BLaER1 (cell line): ENCODE measurements around the gene PTPRN2.

Experiments used
- H3K27ac ChIP-seq: shearing (Covaris generic); formaldehyde crosslinking; 2 replicates; pipeline ENCODE4 v1.8.1; 2022
- H3K27me3 ChIP-seq: shearing (Covaris generic); formaldehyde crosslinking; 2 replicates; pipeline ENCODE4 v1.8.1; 2022
- H3K36me3 ChIP-seq: shearing (Covaris generic); formaldehyde crosslinking; 2 replicates; pipeline ENCODE4 v1.8.1; 2022
- H3K4me1 ChIP-seq: shearing (Covaris generic); formaldehyde crosslinking; 2 replicates; pipeline ENCODE4 v1.8.1; 2022
- H3K4me2 ChIP-seq: shearing (Covaris generic); formaldehyde crosslinking; 2 replicates; pipeline ENCODE4 v1.8.1; 2022
- H3K4me3 ChIP-seq: shearing (Covaris generic); formaldehyde crosslinking; 2 replicates; pipeline ENCODE4 v1.8.1; 2022
- H3K9ac ChIP-seq: shearing (Covaris generic); formaldehyde crosslinking; 2 replicates; pipeline ENCODE4 v1.8.1; 2022
- H3K9me3 ChIP-seq: shearing (Covaris generic); formaldehyde crosslinking; 2 replicates; pipeline ENCODE4 v1.8.1; 2022
- H4K20me1 ChIP-seq: shearing (Covaris generic); formaldehyde crosslinking; 2 replicates; pipeline ENCODE4 v1.8.1; 2022
- Cebpa-rat ChIP-seq: shearing (Covaris generic); IDR thresholded peaks from 2 replicates; pipeline ENCODE4 v1.8.1; 2022

PTPRN2 gene

DNA sequence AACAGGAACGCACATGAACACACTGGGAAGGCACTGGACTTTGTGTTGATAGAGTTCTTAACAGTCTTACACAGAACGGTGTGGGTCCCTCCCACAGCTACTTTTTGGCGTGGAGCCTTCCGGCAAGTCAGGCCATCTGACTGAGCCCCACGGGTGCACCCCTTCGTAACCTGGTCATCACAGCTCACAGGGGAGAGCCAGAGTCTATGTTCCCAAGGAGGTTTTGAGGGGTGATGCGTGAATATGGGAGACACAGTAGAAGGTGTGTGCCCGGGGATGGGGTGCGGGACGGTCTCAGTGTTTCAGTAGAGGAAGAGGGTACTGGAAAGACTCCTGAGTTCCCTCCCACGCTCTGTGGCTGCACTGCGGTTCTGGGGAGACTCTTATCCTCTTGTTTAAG, 959.2 kb downstream of the PTPRN2 start:
- H3K36me3 ChIP-seq: no peaks in the 10 kb centered on the region
- peak overlapping the region; percentile 86 for H3K4me2 ChIP-seq
- no peak for TF ChIP-seq Cebpa-rat
- H3K4me3 ChIP-seq: no peak overlapping the region
- no peak overlapping the region for H3K27ac ChIP-seq
- H3K4me1 ChIP-seq: peaks cover 44% of the 10 kb centered on the region
- H3K27me3 ChIP-seq: no peaks in the 10 kb centered on the region
- no peaks in the 10 kb centered on the region for H3K9me3 ChIP-seq
- peaks cover 4% of the 10 kb centered on the region; the same call in 1 of the 2 replicates for H4K20me1 ChIP-seq
- no peak overlapping the region for H3K9ac ChIP-seq

DNA sequence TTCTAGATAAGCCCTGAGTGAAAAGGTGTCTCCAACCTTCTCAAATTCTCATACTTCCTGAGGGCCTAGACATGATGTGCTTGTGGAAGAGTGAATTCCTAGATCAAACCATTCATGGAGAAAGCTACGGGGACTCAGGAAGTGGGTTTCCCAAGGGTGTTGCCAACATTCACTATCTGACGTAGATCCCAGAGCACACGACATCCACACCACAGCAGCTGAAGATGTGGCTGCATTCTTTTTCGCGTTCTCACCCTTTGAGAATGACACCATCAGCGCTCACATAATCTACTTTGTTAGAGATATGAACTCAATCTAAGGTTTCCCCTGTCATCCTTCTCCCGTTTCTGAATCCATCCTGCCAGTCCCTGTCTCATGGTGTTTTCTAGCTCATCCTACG, 960.0 kb downstream of the PTPRN2 start:
- Histone ChIP-seq H3K4me1 (peaks cover 47% of the 10 kb centered on the region), H3K4me3 (no peak overlapping the region), H3K9me3 (no peaks in the 10 kb centered on the region), H3K9ac (no peak overlapping the region), H4K20me1 (peaks cover 4% of the 10 kb centered on the region; the same call in 1 of the 2 replicates), H3K4me2 (peak overlapping the region; percentile 86), H3K36me3 (no peaks in the 10 kb centered on the region), H3K27me3 (no peaks in the 10 kb centered on the region), H3K27ac (no peak overlapping the region)
- no peak for TF ChIP-seq Cebpa-rat

DNA sequence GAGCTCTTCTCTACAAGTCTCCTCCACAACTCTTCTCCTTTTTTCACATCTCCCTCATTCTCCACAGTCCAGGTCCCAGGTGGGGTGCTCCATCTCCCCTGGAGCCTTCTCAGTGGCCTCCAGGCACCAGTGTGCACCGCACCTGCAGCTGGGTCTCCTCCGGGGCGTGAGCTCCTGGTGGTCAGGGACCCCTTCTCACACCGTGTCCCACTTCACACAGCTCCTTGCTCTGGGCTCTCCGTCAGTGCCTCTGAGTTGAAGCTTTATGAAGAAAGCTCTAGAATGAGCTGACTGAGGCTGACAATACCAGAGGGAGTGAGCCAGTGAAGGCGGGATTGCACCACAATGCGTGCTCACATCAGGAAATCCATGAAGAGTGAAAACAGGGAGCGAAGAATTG, 960.6 kb downstream of the PTPRN2 start:
- Histone ChIP-seq H3K27ac (no peak overlapping the region), H3K4me1 (peaks cover 53% of the 10 kb centered on the region), H3K4me3 (no peak overlapping the region), H3K27me3 (no peaks in the 10 kb centered on the region), H3K4me2 (peak overlapping the region; percentile 86), H3K9me3 (no peaks in the 10 kb centered on the region), H3K36me3 (no peaks in the 10 kb centered on the region), H4K20me1 (peaks cover 4% of the 10 kb centered on the region; the same call in 1 of the 2 replicates), H3K9ac (no peak overlapping the region)
- TF ChIP-seq Cebpa-rat: no peak

DNA sequence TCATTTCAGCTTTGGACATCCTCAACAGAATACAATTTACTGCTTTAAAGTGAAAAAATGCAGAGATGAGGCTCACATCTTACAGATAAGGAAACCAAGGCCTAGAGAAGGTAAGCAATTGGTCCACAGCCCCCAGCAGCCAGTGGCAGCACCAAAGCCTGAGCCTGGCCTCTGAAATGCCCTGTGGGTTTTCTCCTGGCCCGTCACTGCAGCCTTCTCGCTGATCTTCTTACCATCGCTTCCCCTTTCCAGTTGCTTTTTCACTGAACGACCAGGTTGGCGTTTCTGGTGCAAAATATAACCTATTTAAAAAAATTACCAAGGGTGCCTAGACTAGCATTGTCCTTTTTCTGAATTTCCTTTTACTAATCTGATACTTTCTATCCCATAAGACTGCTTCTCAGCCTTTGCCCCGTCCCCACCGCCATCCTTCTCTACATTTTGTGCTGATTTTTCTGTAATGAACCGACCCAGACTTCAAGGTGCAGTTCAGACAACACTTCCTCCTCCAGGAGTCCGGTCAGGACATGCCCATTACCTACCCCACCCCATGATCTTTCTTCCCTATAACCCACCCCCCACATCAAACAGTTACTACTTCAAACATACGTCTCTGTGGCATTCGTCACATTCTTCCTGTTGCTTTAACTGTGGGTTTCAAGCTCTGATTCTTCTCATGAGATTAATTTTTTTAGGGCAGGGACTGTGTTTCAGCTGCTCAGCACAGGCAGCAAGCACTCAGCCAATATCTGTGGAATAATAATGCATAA, 961.5 kb downstream of the PTPRN2 start:
- Histone ChIP-seq H3K4me1 (peaks cover 59% of the 10 kb centered on the region), H3K4me3 (no peak overlapping the region), H3K9ac (no peak overlapping the region), H3K4me2 (peak overlapping the region; percentile 86), H3K36me3 (no peaks in the 10 kb centered on the region), H3K27ac (no peak overlapping the region), H3K9me3 (no peaks in the 10 kb centered on the region), H4K20me1 (peaks cover 4% of the 10 kb centered on the region; the same call in 1 of the 2 replicates), H3K27me3 (no peaks in the 10 kb centered on the region)
- no peak for TF ChIP-seq Cebpa-rat

DNA sequence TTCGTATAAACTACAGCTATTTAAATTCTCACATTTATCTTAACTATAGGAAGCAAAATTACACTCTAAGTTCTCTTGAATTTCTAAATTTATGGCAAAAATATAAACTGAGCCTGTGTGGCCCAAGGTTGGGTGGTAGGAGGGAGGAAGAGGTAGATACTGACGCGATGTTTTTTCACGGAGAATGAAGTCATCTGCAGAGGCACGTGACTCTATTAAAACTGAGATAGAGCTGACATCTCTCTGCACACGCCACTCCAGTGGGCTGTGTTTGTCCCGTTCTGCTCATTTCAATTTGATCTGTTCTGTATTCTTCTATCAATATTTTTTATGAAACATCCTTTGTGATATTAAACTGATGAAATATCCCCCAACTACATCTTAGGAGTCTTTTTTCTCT, 964.1 kb downstream of the PTPRN2 start:
- no peak overlapping the region for H3K4me2 ChIP-seq

DNA sequence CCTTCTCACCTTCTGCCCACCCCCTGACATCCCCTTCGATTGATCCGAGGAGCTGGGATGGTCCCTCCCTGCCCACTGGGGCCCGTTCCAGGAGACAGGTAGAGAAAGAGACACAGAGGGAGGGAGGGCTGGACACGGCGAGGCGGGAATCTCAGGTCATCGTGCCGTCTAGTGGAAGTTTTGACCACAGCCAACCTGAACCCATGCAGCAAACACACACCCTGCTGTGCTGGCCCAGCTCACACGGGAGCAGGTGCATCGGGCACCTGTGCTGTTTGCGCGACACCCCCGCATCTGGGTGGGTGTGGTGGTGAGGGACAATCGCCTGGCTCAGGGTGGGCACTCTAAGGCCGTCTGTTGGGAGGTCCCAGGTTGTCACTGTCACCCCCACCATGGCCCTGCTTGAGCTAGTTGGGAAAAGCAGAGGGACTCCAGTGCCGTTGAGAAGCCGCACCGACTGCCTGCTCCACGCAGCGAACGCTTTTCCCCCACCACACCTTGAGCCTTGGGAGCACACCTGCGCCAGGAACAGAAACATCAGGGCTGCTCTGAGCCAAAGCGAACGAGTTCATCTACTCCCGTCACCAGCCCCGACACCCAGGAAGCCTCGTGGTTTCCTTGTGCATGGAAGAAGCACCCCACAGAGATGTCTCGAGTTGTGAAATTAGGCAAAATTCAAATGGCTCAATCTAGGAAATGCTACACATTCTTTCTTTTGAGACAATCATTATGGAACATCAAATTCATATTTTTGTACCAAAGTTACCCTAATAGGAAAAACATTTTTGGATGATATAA, 965.0 kb downstream of the PTPRN2 start:
- Histone ChIP-seq H3K27ac (no peak overlapping the region), H3K36me3 (no peaks in the 10 kb centered on the region), H4K20me1 (peaks cover 4% of the 10 kb centered on the region; the same call in 1 of the 2 replicates), H3K9me3 (no peaks in the 10 kb centered on the region), H3K4me2 (peak overlapping the region; percentile 36), H3K4me3 (no peak overlapping the region), H3K27me3 (no peaks in the 10 kb centered on the region), H3K9ac (no peak overlapping the region), H3K4me1 (peaks cover 48% of the 10 kb centered on the region)
- no peak for TF ChIP-seq Cebpa-rat

More for the DNA sequence above, 964.1 kb downstream of the PTPRN2 start:
- no peaks in the 10 kb centered on the region for H3K27me3 ChIP-seq
- peaks cover 54% of the 10 kb centered on the region for H3K4me1 ChIP-seq
- H3K9me3 ChIP-seq: no peaks in the 10 kb centered on the region
- no peak overlapping the region for H3K27ac ChIP-seq
- no peak overlapping the region for H3K4me3 ChIP-seq
- H4K20me1 ChIP-seq: peaks cover 4% of the 10 kb centered on the region; the same call in 1 of the 2 replicates
- no peak for TF ChIP-seq Cebpa-rat
- no peaks in the 10 kb centered on the region for H3K36me3 ChIP-seq
- H3K9ac ChIP-seq: no peak overlapping the region

DNA sequence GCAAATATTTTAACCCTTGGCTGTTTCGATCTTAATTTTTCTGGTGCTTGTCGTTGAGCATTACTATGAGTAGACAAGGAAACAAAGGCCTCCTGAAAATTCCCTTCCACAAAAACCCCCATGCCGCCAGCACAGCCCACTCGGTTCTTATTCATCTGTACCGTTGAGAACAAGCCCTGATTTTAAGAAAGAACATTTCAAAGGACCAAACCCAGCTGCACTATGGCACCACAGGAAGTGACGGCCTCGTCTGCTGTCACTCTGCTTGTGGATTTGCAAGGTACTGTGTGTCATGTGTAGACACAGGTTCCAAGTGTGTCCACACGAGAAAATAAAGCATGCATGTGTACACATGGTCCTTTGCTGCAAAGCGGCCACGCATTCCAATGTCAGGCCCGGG, 965.6 kb downstream of the PTPRN2 start:
- Histone ChIP-seq H3K27ac (no peak overlapping the region), H3K9me3 (no peaks in the 10 kb centered on the region), H3K27me3 (no peaks in the 10 kb centered on the region), H4K20me1 (peaks cover 3% of the 10 kb centered on the region; the same call in 1 of the 2 replicates), H3K4me2 (peak overlapping the region; percentile 36), H3K4me1 (peaks cover 42% of the 10 kb centered on the region), H3K36me3 (no peaks in the 10 kb centered on the region), H3K9ac (no peak overlapping the region), H3K4me3 (no peak overlapping the region)
- no peak for TF ChIP-seq Cebpa-rat

DNA sequence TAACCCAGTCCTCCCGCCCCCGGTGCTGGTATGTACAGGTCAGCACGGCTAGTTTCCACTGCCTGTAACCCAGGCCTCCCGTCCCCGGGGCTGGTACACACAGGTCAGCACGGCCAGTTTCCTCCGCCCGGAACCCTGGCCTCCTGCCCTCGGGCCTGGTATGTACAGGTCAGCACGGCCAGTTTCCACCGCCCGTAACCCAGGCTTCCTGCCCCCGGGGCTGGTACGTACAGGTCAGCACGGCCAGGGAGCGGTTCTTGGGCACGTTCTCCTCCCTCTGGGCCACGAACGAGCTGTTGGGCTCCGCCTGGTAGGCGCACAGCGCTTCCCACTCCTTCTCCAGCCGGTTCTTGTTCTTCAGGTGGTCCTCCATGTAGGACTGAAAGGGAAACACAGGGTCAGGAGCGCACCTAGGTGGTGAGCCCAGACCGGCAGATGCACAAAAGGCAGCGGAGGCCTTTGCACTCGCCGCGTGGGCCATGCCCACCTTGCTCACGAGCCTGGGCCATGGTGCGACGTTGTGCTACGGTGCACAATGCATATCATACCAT, 966.4 kb downstream of the PTPRN2 start:
- no peaks in the 10 kb centered on the region for H3K27me3 ChIP-seq

DNA sequence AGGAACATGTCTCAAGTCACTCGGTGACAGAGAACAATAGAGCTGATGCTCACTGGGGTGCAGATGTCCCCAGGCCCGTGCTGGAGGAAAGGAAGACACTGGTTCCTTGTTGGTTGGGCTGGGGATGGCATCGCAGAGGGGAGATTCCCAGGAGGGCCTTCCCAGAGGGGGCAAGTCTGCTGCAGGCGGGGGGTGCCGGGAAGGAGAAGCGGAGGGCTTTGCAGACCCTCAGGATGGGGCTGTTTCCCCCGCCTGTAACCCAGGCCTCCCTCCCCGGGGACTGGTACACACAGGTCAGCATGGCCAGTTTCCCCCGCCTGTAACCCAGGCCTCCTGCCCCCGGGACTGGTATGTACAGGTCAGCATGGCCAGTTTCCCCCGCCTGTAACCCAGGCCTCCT, 967.0 kb downstream of the PTPRN2 start:
- TF ChIP-seq Cebpa-rat: no peak

More for the DNA sequence above, 966.4 kb downstream of the PTPRN2 start:
- H3K4me2 ChIP-seq: 0 out of 2 replicates have a peak overlapping the region, but pooled peaks have one; percentile 36
- H3K36me3 ChIP-seq: no peaks in the 10 kb centered on the region
- no peaks in the 10 kb centered on the region for H3K9me3 ChIP-seq
- no peaks in the 10 kb centered on the region for H4K20me1 ChIP-seq
- TF ChIP-seq Cebpa-rat: no peak
- no peak overlapping the region for H3K27ac ChIP-seq
- no peak overlapping the region for H3K4me3 ChIP-seq
- H3K4me1 ChIP-seq: peaks cover 39% of the 10 kb centered on the region
- no peak overlapping the region for H3K9ac ChIP-seq

More for the DNA sequence above, 967.0 kb downstream of the PTPRN2 start:
- Histone ChIP-seq H3K4me3 (no peak overlapping the region), H3K27ac (no peak overlapping the region), H3K9ac (no peak overlapping the region), H3K9me3 (no peaks in the 10 kb centered on the region), H4K20me1 (no peaks in the 10 kb centered on the region), H3K4me2 (no peak overlapping the region), H3K27me3 (no peaks in the 10 kb centered on the region), H3K4me1 (peaks cover 39% of the 10 kb centered on the region), H3K36me3 (no peaks in the 10 kb centered on the region)
